Activated CD8-positive, alpha-beta memory T cell treated with anti-CD3 and anti-CD28 coated beads, Interleukin-2, amount 10 ng/mL, durations not matched to agents 7 days and 5 days (primary cell): ENCODE data around the gene CNTNAP5. TPM values are rescaled to one million over a fixed set of nuclear protein-coding genes. Genes with fewer than 3 reads are reported as not detected.

ENCODE experiments used
- ATAC-seq: fragments of 150-1000 bp; cut with Tn5 transposase; one replicate; pipeline ENCODE4 v1.10.0; 2021; ENCODE audit warnings: moderate library complexity
- CTCF ChIA-PET: fragments of 350-600 bp; sonication (Branson Sonifier 250); formaldehyde crosslinking; loops from one replicate; lab custom pipeline; 2021; ENCODE audit warnings: antibody characterized with exemption; lab: Charles Lee
- DNase-seq: peaks from one replicate; pipeline ENCODE4 v3.0.0-alpha.2; 2020
- H3K27ac Mint-ChIP-seq: one replicate; pipeline ENCODE4 v1.8.0; 2021; ENCODE audit warnings: mild to moderate bottlenecking, mixed read lengths
- H3K27me3 Mint-ChIP-seq: one replicate; pipeline ENCODE4 v1.8.0; 2021; ENCODE audit warnings: mixed read lengths
- H3K36me3 Mint-ChIP-seq: one replicate; pipeline ENCODE4 v1.8.0; 2021; ENCODE audit warnings: mild to moderate bottlenecking, mixed read lengths
- H3K4me1 Mint-ChIP-seq: one replicate; pipeline ENCODE4 v1.8.0; 2021; ENCODE audit warnings: mixed read lengths
- H3K4me3 Mint-ChIP-seq: one replicate; pipeline ENCODE4 v1.8.0; 2021; ENCODE audit warnings: mild to moderate bottlenecking, moderate library complexity, mixed read lengths
- H3K9me3 Mint-ChIP-seq: one replicate; pipeline ENCODE4 v1.8.0; 2022; ENCODE audit warnings: low read depth, mixed read lengths
- total RNA-seq, 2 experiments: library from RNA; stranded (reverse); gene quantifications; one replicate each; pipeline ENCODE4 v1.2.3, GENCODE V29; 2021

The CNTNAP5 gene
- total RNA-seq, 2 experiments from 2014 or later, result not detected

DNA sequence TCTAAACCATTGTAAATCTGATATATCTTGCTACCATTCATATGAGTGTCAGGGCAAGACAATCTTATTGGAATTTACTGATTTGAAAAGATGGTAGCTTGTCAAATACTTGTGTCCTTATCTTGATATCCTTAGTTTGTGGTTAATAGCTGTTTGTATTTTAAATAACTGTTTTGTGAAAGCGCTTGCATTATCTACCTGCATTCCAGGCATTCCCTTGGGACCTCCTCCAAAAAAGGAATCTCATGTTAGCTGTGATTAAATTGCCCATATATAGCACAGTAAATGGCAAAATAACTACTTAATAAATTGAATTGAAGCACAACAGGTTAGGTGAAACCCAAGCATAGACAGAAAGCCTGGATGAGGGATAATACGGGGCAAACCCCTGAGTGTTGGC is 13.9 kb downstream of the CNTNAP5 start:
- Mint-ChIP-seq H3K4me1 (no peaks in the 10 kb centered on the region), H3K36me3 (no peaks in the 10 kb centered on the region), H3K27ac (no peak overlapping the region), H3K4me3 (no peak overlapping the region), H3K27me3 (no peaks in the 10 kb centered on the region), H3K9me3 (peaks cover 7% of the 10 kb centered on the region)
- no peak for DNase-seq
- ATAC-seq, result no peak
- CTCF ChIA-PET, result no interaction called here

DNA sequence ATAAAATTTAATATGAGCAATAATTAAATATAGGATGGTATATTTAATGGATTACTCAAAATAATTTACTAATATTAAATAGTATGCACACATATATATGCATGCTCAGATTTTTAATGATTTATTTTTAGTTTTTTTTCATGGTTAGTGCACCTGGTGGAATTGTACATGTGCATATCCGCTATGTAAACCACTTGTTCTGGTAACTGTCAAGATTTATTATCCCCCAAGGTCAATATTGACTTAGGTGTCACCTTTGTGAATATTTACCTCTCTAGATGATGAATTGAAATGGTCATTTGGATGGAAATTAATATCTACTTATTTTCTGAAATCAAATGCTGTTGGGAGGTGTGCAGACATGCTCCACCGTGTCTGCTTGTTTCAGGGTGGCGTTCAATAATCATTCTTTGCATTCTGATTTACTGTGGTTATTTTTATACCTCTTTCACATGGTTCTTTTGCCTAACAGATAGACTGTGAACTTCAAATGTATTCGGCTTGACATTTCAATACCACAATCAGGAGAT is 14.7 kb downstream of the CNTNAP5 start:
- H3K4me1 Mint-ChIP-seq, result no peaks in the 10 kb centered on the region
- H3K27me3 Mint-ChIP-seq, result no peaks in the 10 kb centered on the region
- ATAC-seq, result no peak
- DNase-seq, result no peak
- no peaks in the 10 kb centered on the region for H3K36me3 Mint-ChIP-seq
- H3K27ac Mint-ChIP-seq, result no peak overlapping the region
- H3K4me3 Mint-ChIP-seq, result no peak overlapping the region
- H3K9me3 Mint-ChIP-seq, result peaks cover 7% of the 10 kb centered on the region
- CTCF ChIA-PET, result no interaction called here

DNA sequence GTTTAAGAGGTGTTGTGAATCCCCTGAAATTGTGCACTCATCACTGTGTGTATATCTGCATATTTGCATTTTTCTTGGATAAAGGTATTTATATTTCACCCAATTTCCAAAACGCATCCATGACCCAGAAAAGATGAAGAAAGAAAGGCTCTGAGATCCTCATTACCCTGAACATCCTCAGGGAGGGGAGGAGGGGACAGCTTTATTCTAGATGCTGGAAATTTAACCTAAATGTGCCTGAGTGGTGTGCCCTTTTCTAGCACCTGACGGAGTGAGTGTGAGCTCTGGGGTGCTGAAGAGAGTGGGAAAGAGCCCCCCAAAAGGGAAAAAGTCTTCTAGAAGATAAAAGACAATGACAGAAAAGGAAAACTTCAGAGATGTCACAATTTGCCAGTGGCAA is 20.8 kb downstream of the CNTNAP5 start:
- no peaks in the 10 kb centered on the region for H3K4me1 Mint-ChIP-seq
- CTCF ChIA-PET, result no interaction called here
- H3K4me3 Mint-ChIP-seq, result no peak overlapping the region
- no peak for ATAC-seq
- H3K27me3 Mint-ChIP-seq, result no peaks in the 10 kb centered on the region
- H3K27ac Mint-ChIP-seq, result no peak overlapping the region
- no peak for DNase-seq
- H3K9me3 Mint-ChIP-seq, result peaks cover 10% of the 10 kb centered on the region
- H3K36me3 Mint-ChIP-seq, result no peaks in the 10 kb centered on the region

- Mint-ChIP-seq H3K4me1 (no peaks in the 10 kb centered on the region), H3K4me3 (no peak overlapping the region), H3K9me3 (peaks cover 10% of the 10 kb centered on the region), H3K27me3 (no peaks in the 10 kb centered on the region), H3K36me3 (no peaks in the 10 kb centered on the region), H3K27ac (no peak overlapping the region)
- CTCF ChIA-PET, result no interaction called here
- DNase-seq (no peak), ATAC-seq (no peak)
Observed at GRCh38 chr2:124046332-124046731, 21.2 kb downstream of the CNTNAP5 start.

- CTCF ChIA-PET, result no interaction called here
- Mint-ChIP-seq H3K4me3 (no peak overlapping the region), H3K9me3 (peaks cover 10% of the 10 kb centered on the region), H3K27me3 (no peaks in the 10 kb centered on the region), H3K4me1 (no peaks in the 10 kb centered on the region), H3K27ac (no peak overlapping the region), H3K36me3 (no peaks in the 10 kb centered on the region)
- DNase-seq, result no peak
- no peak for ATAC-seq
Observed at GRCh38 chr2:124048102-124048501, 23.0 kb downstream of the CNTNAP5 start.

- ATAC-seq (no peak), DNase-seq (no peak)
- Mint-ChIP-seq H3K4me3 (no peak overlapping the region), H3K27ac (no peak overlapping the region), H3K27me3 (no peaks in the 10 kb centered on the region), H3K9me3 (peaks cover 5% of the 10 kb centered on the region), H3K4me1 (no peaks in the 10 kb centered on the region), H3K36me3 (no peaks in the 10 kb centered on the region)
- CTCF ChIA-PET, result no interaction called here
Observed at GRCh38 chr2:124048664-124049063, 23.6 kb downstream of the CNTNAP5 start.

- Mint-ChIP-seq H3K36me3 (no peaks in the 10 kb centered on the region), H3K9me3 (peaks cover 2% of the 10 kb centered on the region), H3K4me1 (no peaks in the 10 kb centered on the region), H3K27me3 (no peaks in the 10 kb centered on the region), H3K27ac (no peak overlapping the region), H3K4me3 (no peak overlapping the region)
- ATAC-seq (no peak), DNase-seq (no peak)
- CTCF ChIA-PET, result no interaction called here
Observed at GRCh38 chr2:124049136-124049535, 24.0 kb downstream of the CNTNAP5 start.

DNA sequence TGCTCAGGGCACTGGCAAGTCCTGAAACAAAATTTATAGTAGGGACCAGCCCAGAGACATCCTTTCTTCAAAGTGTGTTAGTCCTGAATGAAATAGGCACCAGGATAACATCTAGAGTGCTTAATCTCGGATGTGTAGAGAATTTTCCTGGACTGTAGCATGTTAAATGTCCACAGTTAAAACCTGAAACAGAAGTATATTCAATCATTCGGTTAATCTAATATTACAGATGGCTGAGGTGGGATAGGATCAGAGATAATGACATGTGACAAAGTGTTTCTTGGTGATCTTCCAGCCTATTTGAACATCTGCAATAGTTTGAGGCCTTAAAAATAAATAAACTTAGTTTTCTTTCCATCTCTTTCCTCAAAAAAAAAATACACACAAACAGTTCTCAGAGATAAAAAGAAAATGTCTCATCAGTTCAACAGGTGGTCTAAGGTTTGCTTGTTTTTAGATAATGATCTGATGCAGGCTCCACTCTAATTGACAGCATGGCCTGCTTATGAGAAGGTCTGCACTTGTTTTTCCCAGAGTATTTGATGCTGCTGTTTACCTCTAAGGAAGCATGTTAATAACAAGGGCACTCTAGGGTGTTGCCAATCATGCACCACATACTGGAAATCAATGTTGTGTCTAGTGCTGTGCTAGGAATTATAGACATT is 25.9 kb downstream of the CNTNAP5 start:
- no peak overlapping the region for H3K27ac Mint-ChIP-seq
- no peaks in the 10 kb centered on the region for H3K4me1 Mint-ChIP-seq
- no peaks in the 10 kb centered on the region for H3K36me3 Mint-ChIP-seq
- DNase-seq, result no peak
- no peak overlapping the region for H3K4me3 Mint-ChIP-seq
- CTCF ChIA-PET, result no interaction called here
- H3K9me3 Mint-ChIP-seq, result peaks cover 2% of the 10 kb centered on the region
- ATAC-seq, result no peak
- no peaks in the 10 kb centered on the region for H3K27me3 Mint-ChIP-seq

GRCh38 chr2:124053796-124054195 is 28.7 kb downstream of the CNTNAP5 start:
- H3K4me1 Mint-ChIP-seq, result no peaks in the 10 kb centered on the region
- H3K36me3 Mint-ChIP-seq, result no peaks in the 10 kb centered on the region
- H3K27ac Mint-ChIP-seq, result no peak overlapping the region
- H3K4me3 Mint-ChIP-seq, result no peak overlapping the region
- CTCF ChIA-PET, result interaction anchor here (0.6 kb wide), 1 partner anchor 1337 kb away, joined by 3 read pairs; no protein-coding TSS in a partner anchor
- DNase-seq (no peak), ATAC-seq (no peak)
- H3K9me3 Mint-ChIP-seq, result peaks cover 8% of the 10 kb centered on the region
- no peaks in the 10 kb centered on the region for H3K27me3 Mint-ChIP-seq

DNA sequence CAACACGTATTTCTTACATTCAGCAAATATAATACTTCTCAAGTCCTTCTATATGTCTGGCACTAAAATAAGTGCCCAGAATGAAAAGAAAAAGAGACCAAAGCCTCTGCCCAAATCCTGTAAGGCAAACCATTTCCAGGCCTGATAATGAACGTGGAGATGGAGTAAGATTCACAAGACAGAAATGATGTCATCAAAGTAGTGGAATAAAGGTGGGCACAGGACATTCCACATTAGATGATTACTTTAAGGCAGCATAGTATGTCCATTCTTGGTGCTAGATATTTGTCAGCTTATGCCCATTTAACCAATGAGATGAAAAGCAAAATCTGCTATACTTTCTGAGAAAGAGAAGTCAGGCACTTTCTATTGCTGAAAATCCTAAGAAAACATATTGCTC is 38.5 kb downstream of the CNTNAP5 start:
- no peak for ATAC-seq
- CTCF ChIA-PET, result no interaction called here
- H3K4me3 Mint-ChIP-seq, result no peak overlapping the region
- H3K36me3 Mint-ChIP-seq, result no peaks in the 10 kb centered on the region
- no peak for DNase-seq
- no peak overlapping the region for H3K27ac Mint-ChIP-seq
- H3K9me3 Mint-ChIP-seq, result peaks cover under 1% of the 10 kb centered on the region
- H3K4me1 Mint-ChIP-seq, result no peaks in the 10 kb centered on the region
- H3K27me3 Mint-ChIP-seq, result no peaks in the 10 kb centered on the region

DNA sequence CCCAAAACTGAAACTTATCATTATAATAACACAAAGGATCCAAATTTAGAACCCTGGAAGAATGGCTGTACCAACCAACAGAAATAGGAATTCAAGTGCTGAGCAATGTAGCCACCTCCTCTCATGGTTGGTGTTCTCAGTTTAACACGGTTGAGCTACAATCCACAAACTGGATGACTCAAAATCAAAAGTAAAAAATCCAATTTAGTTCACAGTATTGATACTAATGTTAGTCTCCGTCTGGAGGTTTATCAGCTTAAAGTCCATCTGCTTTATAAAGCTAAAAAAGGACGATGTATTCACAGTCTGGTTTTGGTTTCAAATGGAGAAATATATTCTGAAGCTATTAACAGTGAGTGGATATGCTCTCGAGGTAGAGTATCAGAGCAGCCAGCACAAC is 40.5 kb downstream of the CNTNAP5 start:
- Mint-ChIP-seq H3K4me1 (no peaks in the 10 kb centered on the region), H3K27ac (no peak overlapping the region), H3K4me3 (no peak overlapping the region), H3K9me3 (peaks cover 2% of the 10 kb centered on the region), H3K36me3 (no peaks in the 10 kb centered on the region), H3K27me3 (no peaks in the 10 kb centered on the region)
- DNase-seq (no peak), ATAC-seq (no peak)
- CTCF ChIA-PET, result no interaction called here

- Mint-ChIP-seq H3K9me3 (peaks cover 2% of the 10 kb centered on the region), H3K4me3 (no peak overlapping the region), H3K27ac (no peak overlapping the region), H3K27me3 (no peaks in the 10 kb centered on the region), H3K36me3 (no peaks in the 10 kb centered on the region), H3K4me1 (no peaks in the 10 kb centered on the region)
- ATAC-seq (no peak), DNase-seq (no peak)
- CTCF ChIA-PET, result no interaction called here
Observed at GRCh38 chr2:124066776-124067175, 41.7 kb downstream of the CNTNAP5 start.

GRCh38 chr2:124079045-124079444 is 54.0 kb downstream of the CNTNAP5 start:
- H3K27me3 Mint-ChIP-seq, result no peaks in the 10 kb centered on the region
- H3K9me3 Mint-ChIP-seq, result peaks cover 6% of the 10 kb centered on the region
- no peak for ATAC-seq
- H3K4me1 Mint-ChIP-seq, result no peaks in the 10 kb centered on the region
- CTCF ChIA-PET, result no interaction called here
- H3K4me3 Mint-ChIP-seq, result no peak overlapping the region
- H3K27ac Mint-ChIP-seq, result no peak overlapping the region
- DNase-seq, result no peak
- no peaks in the 10 kb centered on the region for H3K36me3 Mint-ChIP-seq

DNA sequence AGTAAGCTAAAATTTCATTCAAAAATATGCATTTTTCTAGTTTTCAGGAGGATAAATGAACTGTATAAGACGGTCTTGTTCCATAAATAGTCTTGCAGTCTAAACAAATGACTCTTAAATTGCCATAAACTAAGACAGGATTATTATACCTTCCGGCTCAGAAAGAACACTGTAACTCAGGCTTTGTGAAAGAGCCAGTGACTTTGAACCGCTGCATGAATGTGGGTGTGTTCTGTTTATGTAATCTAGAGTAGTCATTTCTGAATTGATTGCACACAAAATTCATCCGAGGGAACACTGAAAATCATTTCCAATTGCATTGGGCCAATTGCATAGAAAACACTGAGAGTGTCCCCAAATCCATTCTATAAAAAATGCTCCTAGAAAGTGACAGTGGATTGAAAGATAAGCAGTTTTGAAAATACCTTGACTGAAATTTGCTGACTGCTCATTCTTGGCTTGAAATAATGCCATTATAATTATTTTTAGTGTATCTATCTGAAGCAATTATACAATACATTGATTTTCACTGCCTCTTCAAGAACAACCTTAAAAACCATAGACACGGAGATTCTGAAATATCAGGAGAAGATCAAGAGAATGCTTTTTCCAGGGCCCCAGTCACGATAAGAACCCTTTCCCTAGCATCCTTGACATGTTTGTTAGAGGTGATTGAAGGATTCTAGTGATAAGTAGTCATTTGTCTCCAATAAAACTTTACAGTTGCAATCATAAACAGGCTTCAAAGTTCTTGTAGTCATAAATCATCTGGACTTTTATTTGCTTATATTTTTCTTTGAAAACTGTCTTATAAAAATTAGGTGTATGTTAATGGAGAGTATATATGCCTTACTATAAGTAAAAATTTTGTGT is 55.4 kb downstream of the CNTNAP5 start:
- Mint-ChIP-seq H3K4me1 (no peaks in the 10 kb centered on the region), H3K36me3 (no peaks in the 10 kb centered on the region), H3K27ac (no peak overlapping the region), H3K4me3 (no peak overlapping the region), H3K27me3 (no peaks in the 10 kb centered on the region), H3K9me3 (peaks cover 8% of the 10 kb centered on the region)
- DNase-seq (no peak), ATAC-seq (no peak)
- CTCF ChIA-PET, result no interaction called here
